T-helper 17 cell (primary cell): ENCODE results near the gene MACROD2. TPM values are rescaled to one million over a fixed set of nuclear protein-coding genes. Genes with fewer than 3 reads are reported as not detected.

Experiments used
- ATAC-seq: fragments of 150-1000 bp; cut with Tn5 transposase; 2 replicates; pipeline ENCODE4 v1.10.0; 2021; ENCODE audit warnings: mild to moderate bottlenecking, moderate library complexity
- DNase-seq, 3 donors: peaks; one replicate each; pipeline versions ENCODE4 v3.0.0 to v3.0.0-alpha.2; 2020 to 2021
- H3K9me3 ChIP-seq: one replicate; pipeline ENCODE4 v1.7.0; 2013; ENCODE audit warnings: low read length, mild to moderate bottlenecking; ENCODE audit not compliant: control insufficient read depth, poor library complexity, severe bottlenecking
- H3K27ac Mint-ChIP-seq: one replicate; pipeline ENCODE4 v1.8.0; 2022; ENCODE audit warnings: mild to moderate bottlenecking, moderate library complexity, mixed read lengths
- H3K27me3 Mint-ChIP-seq: one replicate; pipeline ENCODE4 v1.8.0; 2022; ENCODE audit warnings: mixed read lengths
- H3K36me3 Mint-ChIP-seq: one replicate; pipeline ENCODE4 v1.8.0; 2022; ENCODE audit warnings: low read depth, mixed read lengths
- H3K4me1 Mint-ChIP-seq: one replicate; pipeline ENCODE4 v1.8.0; 2022; ENCODE audit warnings: mild to moderate bottlenecking, mixed read lengths
- H3K4me3 Mint-ChIP-seq: one replicate; pipeline ENCODE4 v1.8.0; 2022; ENCODE audit warnings: mild to moderate bottlenecking, moderate library complexity, mixed read lengths
- total RNA-seq, 4 donors: library from RNA in 2 of 4; stranded (reverse) in 2 of 4; gene quantifications; one replicate each; pipeline ENCODE4 v1.2.3 and lab custom pipeline; 2022 to 2026

MACROD2 gene
- total RNA-seq, 2 donors from 2014 or later = 0.85 TPM; not detected in 1

DNA sequence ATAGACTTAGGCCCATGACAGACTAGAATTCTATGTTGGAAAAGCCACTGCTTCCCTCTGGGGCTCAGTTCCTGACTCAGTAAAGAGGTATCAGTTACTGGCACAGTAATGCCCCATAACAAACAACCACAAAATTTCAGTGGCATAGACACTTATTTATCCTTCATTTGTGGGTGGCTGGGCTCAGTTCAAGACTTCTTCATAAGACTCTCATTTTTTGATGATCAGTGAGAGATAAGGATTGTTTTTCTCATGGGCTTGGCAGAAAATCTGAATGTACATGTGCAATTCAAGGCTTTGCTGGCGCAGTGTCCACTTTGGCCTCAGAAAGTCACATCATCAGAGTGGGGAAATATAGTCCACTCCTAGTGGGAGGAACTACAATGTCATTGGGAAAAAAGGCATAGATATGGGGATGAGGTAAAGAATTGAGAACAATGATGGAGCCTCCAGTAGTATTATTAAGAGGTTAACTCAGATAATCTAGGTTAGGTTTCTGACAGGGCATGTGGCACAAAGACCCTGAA is 726.7 kb downstream of the MACROD2 start:
- ATAC-seq (no peak), DNase-seq (no peak)
- no peak overlapping the region for H3K4me3 Mint-ChIP-seq
- H3K9me3 ChIP-seq = no peaks in the 10 kb centered on the region
- no peak overlapping the region for H3K27ac Mint-ChIP-seq
- H3K36me3 Mint-ChIP-seq = no peaks in the 10 kb centered on the region
- no peaks in the 10 kb centered on the region for H3K4me1 Mint-ChIP-seq
- H3K27me3 Mint-ChIP-seq = no peaks in the 10 kb centered on the region

DNA sequence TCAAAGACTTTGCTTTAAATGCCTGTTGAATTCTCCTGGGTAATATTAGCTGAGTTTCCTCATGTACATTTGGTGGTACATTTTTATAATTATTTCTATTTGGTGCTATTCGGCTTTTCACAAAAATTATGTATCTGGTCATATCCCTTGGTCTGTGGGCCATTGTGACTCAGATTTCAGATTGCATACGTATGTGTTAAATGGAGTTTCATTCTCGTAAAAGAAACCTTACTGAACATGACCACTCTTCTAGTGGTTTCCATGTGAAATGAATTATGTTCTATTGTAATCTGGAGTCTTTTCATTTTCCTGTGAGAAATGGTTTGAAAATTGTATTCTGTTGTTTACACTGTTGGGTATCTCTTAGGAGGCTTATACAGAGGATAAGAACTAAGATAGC is 728.3 kb downstream of the MACROD2 start:
- ATAC-seq (no peak), DNase-seq (no peak)
- Mint-ChIP-seq H3K27me3 (no peaks in the 10 kb centered on the region), H3K4me1 (no peaks in the 10 kb centered on the region), H3K4me3 (no peak overlapping the region), H3K36me3 (no peaks in the 10 kb centered on the region), H3K27ac (no peak overlapping the region)
- H3K9me3 ChIP-seq = no peaks in the 10 kb centered on the region

DNA sequence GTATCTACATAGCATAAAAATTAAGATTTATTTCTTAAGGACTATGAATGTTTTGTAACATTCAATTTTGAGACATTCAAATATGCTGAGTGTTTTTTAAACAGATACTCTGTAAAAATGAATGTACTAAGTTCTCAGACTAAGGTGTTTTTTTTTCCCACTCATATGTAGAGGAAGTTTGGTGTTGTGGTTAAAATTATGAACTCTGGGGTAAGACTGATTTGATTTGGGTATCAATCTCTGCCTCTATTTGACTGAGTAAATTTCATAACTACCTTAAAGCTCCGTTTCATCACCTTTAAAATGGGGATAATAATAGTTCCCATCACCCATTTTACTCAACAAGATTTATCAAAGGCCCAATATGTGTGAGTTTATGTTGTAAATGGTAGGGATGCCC is 728.7 kb downstream of the MACROD2 start:
- ATAC-seq = no peak

DNA sequence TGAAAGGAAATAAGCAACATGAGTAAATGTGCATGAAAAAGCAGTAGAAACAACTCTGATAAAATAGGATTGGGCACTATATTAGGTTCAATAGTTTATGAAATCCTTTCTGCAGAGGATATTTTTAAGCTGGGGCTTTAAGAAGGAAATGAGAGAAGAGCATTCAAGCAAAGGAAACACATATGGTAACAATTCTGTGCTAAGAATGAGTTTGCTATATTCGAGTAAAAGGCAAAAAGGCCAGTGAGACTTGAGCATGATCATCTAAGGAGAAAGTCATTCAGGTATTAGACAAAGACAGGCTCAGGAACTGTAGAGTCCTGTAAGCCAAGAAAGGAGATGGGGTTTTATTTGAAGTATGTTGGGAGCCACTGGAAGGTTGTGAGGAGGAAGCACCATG is 729.2 kb downstream of the MACROD2 start:
- DNase-seq = no peak
- H3K9me3 ChIP-seq = no peaks in the 10 kb centered on the region
- Mint-ChIP-seq H3K36me3 (no peaks in the 10 kb centered on the region), H3K27me3 (no peaks in the 10 kb centered on the region), H3K4me3 (no peak overlapping the region), H3K27ac (no peak overlapping the region), H3K4me1 (no peaks in the 10 kb centered on the region)
- no peak for ATAC-seq

More for the DNA sequence above, 728.7 kb downstream of the MACROD2 start:
- Mint-ChIP-seq H3K27ac (no peak overlapping the region), H3K36me3 (no peaks in the 10 kb centered on the region), H3K27me3 (no peaks in the 10 kb centered on the region), H3K4me1 (no peaks in the 10 kb centered on the region), H3K4me3 (no peak overlapping the region)
- H3K9me3 ChIP-seq = no peaks in the 10 kb centered on the region
- no peak for DNase-seq

DNA sequence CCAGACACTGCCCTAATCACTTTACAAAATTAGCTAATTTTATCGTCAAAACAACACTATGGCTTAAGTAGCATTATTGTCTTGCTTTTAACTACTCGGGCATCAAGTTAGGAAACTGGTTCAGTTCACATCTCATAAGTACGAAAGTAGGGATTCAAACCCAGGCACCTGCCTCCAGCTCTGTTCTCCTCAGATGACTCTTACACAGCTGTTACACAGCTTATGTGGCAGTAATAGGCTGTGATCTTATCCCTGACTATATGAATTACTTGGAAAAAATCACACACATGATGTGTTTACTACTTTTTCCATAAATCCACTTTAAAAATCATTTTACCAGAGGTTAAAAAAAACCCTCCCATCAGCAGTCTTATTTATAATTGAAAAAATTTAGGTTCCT is 731.3 kb downstream of the MACROD2 start:
- no peaks in the 10 kb centered on the region for H3K9me3 ChIP-seq
- Mint-ChIP-seq H3K4me3 (no peak overlapping the region), H3K36me3 (no peaks in the 10 kb centered on the region), H3K27ac (no peak overlapping the region), H3K27me3 (no peaks in the 10 kb centered on the region), H3K4me1 (no peaks in the 10 kb centered on the region)
- DNase-seq (no peak), ATAC-seq (no peak)

DNA sequence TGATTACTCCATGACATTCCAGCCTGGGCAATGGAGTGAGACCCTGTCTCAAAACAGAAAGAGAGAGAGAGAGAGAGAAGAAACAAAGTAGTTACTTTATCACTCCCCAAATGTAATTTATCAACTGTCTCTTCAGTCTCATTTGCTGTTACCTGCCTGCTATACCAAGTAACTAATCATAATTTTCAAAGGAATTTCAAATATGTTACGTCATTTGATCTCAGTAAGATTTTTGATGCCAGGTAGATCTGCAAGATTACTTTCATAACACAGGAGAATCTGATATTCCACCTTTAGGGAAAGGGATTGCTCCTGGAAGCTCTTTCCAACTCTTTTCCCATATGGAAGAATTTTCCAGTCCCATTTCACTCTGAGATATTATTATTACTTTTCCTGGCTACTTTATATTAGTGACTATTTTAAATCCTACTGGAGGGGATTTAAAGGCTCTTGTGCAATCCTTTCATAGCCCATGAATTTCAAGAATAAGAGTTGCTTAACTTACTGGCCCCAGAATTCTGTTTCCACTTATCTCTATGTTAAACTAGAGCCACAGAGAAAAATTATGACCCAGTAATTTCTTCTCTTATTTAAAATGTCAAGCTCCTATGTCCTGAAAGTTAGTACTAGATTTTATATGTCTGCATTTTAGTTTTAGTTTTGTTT is 732.3 kb downstream of the MACROD2 start:
- H3K9me3 ChIP-seq = no peaks in the 10 kb centered on the region
- Mint-ChIP-seq H3K4me1 (no peaks in the 10 kb centered on the region), H3K36me3 (no peaks in the 10 kb centered on the region), H3K4me3 (no peak overlapping the region), H3K27me3 (no peaks in the 10 kb centered on the region), H3K27ac (no peak overlapping the region)
- no peak for ATAC-seq
- no peak for DNase-seq

DNA sequence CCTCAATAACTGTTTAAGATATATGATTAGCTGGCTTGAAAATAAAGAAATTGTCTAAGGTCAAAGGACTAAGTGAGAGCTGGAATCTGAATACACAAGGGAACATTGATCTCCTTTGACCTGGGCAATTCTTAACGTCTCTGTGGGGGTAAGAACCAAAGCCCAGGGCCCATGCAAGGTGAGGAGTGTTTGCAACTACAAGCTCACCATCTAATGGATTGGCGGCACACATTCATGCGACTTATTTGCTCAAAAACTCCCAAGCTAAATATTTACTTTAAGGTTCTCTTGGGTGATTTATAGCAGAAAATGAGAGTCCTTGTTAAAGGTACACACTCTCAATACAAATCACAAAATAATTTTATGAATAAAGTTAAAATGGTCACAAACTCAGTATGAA is 734.1 kb downstream of the MACROD2 start:
- H3K36me3 Mint-ChIP-seq = no peaks in the 10 kb centered on the region
- DNase-seq (no peak), ATAC-seq (no peak)
- H3K9me3 ChIP-seq = no peaks in the 10 kb centered on the region
- no peak overlapping the region for H3K27ac Mint-ChIP-seq
- H3K27me3 Mint-ChIP-seq = no peaks in the 10 kb centered on the region
- no peaks in the 10 kb centered on the region for H3K4me1 Mint-ChIP-seq
- H3K4me3 Mint-ChIP-seq = no peak overlapping the region

DNA sequence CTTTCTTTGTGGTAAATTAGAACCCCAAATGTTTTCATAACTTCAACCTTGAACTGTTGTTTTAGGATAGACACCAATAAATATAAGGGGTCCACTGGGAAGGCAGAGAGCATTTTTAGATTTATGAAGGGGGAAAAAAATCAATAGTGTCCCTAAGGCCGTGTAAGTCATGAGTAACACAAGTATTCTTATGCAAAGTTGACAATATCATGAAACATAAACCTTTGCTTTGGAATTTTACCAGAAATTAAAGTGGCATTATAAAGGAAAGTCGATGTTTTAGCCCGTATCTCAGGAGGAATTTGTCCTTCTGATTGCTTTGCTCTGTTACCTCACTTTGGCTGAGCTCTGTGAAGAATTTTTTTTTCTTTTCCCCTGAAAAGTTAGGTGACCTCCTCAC is 737.0 kb downstream of the MACROD2 start:
- Mint-ChIP-seq H3K36me3 (no peaks in the 10 kb centered on the region), H3K27ac (no peak overlapping the region), H3K4me3 (no peak overlapping the region), H3K27me3 (no peaks in the 10 kb centered on the region), H3K4me1 (no peaks in the 10 kb centered on the region)
- DNase-seq = no peak
- no peak for ATAC-seq
- H3K9me3 ChIP-seq = no peaks in the 10 kb centered on the region

DNA sequence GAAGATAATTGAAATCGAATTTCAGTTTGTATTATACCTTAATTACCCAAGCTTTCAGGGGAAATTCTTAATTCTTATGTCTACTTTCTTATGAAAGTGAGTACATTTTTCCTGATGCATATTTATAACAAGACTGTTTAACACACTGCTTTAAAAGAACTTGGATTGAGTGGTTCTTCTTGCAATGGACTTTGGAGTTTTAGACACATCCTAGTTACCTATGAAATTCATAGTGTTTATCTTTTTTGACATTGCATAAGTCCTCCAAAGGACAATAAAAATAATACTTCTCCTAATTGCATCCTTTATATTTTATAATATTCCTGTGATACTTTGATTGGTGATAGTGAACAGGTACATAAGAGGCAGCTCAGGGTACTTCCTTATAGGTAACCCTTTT is 737.7 kb downstream of the MACROD2 start:
- Mint-ChIP-seq H3K4me1 (no peaks in the 10 kb centered on the region), H3K36me3 (no peaks in the 10 kb centered on the region), H3K4me3 (no peak overlapping the region), H3K27me3 (no peaks in the 10 kb centered on the region), H3K27ac (no peak overlapping the region)
- no peak for ATAC-seq
- no peaks in the 10 kb centered on the region for H3K9me3 ChIP-seq
- DNase-seq = no peak

DNA sequence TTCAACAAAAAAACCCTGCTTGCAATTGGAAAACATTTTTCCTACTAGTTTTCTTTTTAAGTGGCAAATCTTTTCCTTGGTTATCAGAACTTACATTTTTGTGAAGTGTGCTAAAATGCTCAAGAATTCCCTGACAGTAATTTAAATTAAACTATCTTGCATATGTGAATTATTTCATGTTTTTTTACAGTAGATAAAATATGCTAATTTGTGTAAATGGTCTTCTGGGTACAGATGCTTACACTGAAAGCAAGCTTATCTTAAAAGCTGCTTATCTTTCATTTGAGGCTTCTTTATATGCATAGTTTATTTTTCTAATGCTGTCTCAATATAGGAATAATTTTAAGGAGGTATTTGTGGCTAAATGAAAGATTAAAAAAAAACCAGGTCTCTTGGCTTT is 745.1 kb downstream of the MACROD2 start:
- H3K4me3 Mint-ChIP-seq = no peak overlapping the region

DNA sequence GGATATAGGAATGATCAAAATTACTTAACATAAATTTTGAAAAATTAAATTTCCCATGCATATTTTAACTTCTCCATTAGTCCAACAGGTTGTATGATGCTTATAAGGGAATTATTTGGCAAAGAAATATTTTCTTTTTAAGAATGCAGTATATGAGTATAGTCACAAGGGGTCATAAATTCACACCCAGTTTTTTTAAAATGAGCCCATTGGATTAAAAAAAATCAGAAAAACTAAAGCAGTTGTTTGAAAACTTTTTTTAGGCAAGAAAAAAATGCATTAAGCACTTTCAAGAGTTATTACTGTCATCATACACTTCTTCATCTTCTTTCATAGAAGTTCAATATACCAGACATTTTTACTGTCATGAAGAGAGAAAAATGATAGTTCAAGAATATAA is 746.3 kb downstream of the MACROD2 start:
- no peak overlapping the region for H3K4me3 Mint-ChIP-seq
- H3K27ac Mint-ChIP-seq = no peak overlapping the region
- no peaks in the 10 kb centered on the region for H3K4me1 Mint-ChIP-seq
- no peaks in the 10 kb centered on the region for H3K36me3 Mint-ChIP-seq
- ATAC-seq (no peak), DNase-seq (no peak)
- peaks cover 4% of the 10 kb centered on the region for H3K9me3 ChIP-seq
- H3K27me3 Mint-ChIP-seq = no peaks in the 10 kb centered on the region

More for the DNA sequence above, 745.1 kb downstream of the MACROD2 start:
- H3K4me1 Mint-ChIP-seq = no peaks in the 10 kb centered on the region
- H3K36me3 Mint-ChIP-seq = no peaks in the 10 kb centered on the region
- H3K27me3 Mint-ChIP-seq = no peaks in the 10 kb centered on the region
- no peak for ATAC-seq
- H3K9me3 ChIP-seq = peaks cover 4% of the 10 kb centered on the region
- no peak for DNase-seq
- H3K27ac Mint-ChIP-seq = no peak overlapping the region

DNA sequence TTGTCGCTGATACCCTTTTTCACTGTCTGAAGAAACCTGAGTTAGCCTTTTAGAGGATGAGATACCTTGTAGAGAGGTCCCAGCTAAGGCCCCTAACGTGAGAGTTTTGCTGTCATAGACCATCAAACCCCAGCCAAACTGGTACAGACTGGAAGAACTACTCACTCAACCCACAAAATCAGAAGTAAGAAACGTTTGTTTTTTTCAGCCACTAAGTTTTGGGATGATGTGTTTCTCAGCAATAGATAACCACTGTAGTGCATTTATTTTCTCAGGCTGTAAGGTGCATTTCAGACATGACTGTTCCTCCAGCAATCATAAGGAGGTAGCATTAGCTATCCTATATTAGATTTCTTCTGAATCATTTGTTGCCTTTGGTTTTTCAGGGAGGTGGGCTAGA is 749.4 kb downstream of the MACROD2 start:
- no peaks in the 10 kb centered on the region for H3K27me3 Mint-ChIP-seq
- no peak overlapping the region for H3K4me3 Mint-ChIP-seq
- H3K36me3 Mint-ChIP-seq = no peaks in the 10 kb centered on the region
- no peaks in the 10 kb centered on the region for H3K4me1 Mint-ChIP-seq
- H3K9me3 ChIP-seq = peaks cover 4% of the 10 kb centered on the region
- ATAC-seq (no peak), DNase-seq (no peak)
- H3K27ac Mint-ChIP-seq = no peak overlapping the region

DNA sequence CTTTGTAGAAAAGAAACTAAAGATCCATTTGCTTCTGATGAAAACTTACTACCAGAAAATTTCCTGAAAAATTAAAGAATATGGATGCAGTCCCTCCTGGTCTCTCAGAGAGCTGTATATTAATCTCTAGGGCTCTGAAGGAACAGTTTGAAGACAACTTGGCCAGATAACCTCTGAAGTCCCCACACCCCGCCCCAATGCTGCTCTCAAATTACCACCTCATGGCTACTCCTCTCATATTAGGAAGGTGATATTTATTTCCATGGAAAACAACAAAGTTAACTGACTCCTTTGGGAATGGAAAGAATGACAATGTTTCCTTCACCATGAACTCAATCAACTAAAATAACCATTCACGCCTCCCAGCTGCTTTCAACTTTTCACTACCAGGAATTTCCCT is 750.5 kb downstream of the MACROD2 start:
- peaks cover 4% of the 10 kb centered on the region for H3K9me3 ChIP-seq
- H3K4me3 Mint-ChIP-seq = no peak overlapping the region
- no peak overlapping the region for H3K27ac Mint-ChIP-seq
- no peaks in the 10 kb centered on the region for H3K27me3 Mint-ChIP-seq
- no peaks in the 10 kb centered on the region for H3K36me3 Mint-ChIP-seq
- ATAC-seq (no peak), DNase-seq (no peak)
- no peaks in the 10 kb centered on the region for H3K4me1 Mint-ChIP-seq

DNA sequence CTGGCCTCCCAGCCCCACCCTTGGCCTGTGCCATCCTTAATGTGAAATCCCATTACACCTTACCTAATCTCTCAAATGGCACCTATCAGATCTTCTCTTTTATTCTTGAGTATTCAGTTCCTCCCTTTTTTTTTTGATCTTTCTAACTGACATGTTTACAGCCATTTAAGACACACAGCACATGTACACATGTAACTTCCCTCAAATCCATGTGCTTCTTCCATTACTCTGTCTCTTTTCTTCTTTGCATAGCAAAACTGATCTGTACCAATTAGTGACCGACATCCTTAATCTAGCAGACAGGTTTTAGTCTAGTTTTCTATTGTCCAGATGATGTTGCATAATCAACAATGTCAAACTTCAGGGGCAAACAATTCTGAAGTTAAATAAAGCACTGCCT is 755.9 kb downstream of the MACROD2 start:
- H3K4me3 Mint-ChIP-seq = no peak overlapping the region
- H3K4me1 Mint-ChIP-seq = no peaks in the 10 kb centered on the region
- ATAC-seq (no peak), DNase-seq (no peak)
- no peaks in the 10 kb centered on the region for H3K36me3 Mint-ChIP-seq
- H3K27me3 Mint-ChIP-seq = no peaks in the 10 kb centered on the region
- H3K9me3 ChIP-seq = no peaks in the 10 kb centered on the region
- no peak overlapping the region for H3K27ac Mint-ChIP-seq
